ENCODE measurements around the gene CDH7.

Gene CDH7

DNA sequence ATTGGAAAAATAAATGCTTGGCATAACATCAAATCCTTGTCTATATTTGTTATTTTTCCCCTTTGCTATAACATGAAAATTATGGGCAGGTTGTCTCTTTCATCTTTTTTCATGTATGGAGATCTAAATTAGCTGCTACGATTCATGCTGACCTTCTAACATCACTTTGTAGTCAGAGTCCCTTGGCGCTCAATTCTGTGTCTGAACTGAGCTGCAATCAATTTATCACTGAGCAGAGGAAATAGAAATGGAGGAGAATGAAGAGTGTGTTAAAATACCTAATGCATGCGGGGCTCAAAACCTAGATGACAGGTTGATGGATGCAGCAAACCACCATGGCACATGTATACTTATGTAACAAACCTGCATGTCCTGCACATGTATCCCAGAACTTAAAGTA lies 168.9 kb downstream of the CDH7 start:
- no peak for DNase-seq (ENCODE audit: low read depth)

- no peak for DNase-seq (ENCODE audit: low read depth)
These were observed 171.3 kb downstream of the CDH7 start for GRCh38 chr18:65922103-65922502.

GRCh38 chr18:65924904-65925303 lies 174.1 kb downstream of the CDH7 start:
- DNase-seq (ENCODE audit: low read depth) = no peak

- DNase-seq (ENCODE audit: low read depth) = no peak
These were observed 184.1 kb downstream of the CDH7 start for GRCh38 chr18:65934874-65935273.

DNA sequence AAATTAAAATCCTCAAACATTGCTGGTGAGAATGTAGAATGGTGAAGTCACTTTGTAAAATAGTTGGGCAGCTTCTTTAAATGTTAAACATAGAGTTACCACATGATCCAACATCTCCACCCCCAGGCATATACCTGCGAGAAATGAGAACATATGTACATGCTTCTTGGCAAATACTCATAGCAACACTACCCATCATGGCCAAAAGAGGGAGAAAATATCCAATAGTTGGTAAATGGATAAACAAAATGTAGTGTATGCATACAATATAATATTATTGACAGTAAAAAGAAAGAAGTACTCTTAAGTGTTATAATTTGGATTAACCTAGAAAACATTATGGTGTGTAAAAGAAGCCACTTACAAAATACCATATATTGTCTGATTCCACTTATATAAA lies 185.9 kb downstream of the CDH7 start:
- no peak for DNase-seq (ENCODE audit: low read depth)

GRCh38 chr18:65937180-65937579 lies 186.4 kb downstream of the CDH7 start:
- DNase-seq (ENCODE audit: low read depth) = no peak

- no peak for DNase-seq (ENCODE audit: low read depth)
These were observed 188.0 kb downstream of the CDH7 start for GRCh38 chr18:65938592-65939372.
